ENCODE measurements around the gene DNAJA4.

The DNAJA4 gene

GRCh38 chr15:78265137-78265460 lies 737 bp downstream of the DNAJA4 start:
- H3K36me3 ChIP-seq (ENCODE audit: control insufficient read depth, insufficient read depth, low read length) = no peaks in the 10 kb centered on the region
- peak overlapping the region; percentile 81 for H3K9ac ChIP-seq (ENCODE audit: low read length)
- no peaks in the 10 kb centered on the region for H3K9me3 ChIP-seq (ENCODE audit: control insufficient read depth, low read length)
- peaks cover 20% of the 10 kb centered on the region for H3K4me1 ChIP-seq (ENCODE audit: control insufficient read depth, insufficient read depth, low read length)
- peak overlapping the region; percentile 68 for H3K4me3 ChIP-seq (ENCODE audit: low read length)
- no peaks in the 10 kb centered on the region for H3K27me3 ChIP-seq (ENCODE audit: control insufficient read depth, insufficient read depth, low read length)

GRCh38 chr15:78265752-78266224 lies 1.4 kb downstream of the DNAJA4 start:
- H3K4me3 ChIP-seq (ENCODE audit: low read length) = no peak overlapping the region
- no peaks in the 10 kb centered on the region for H3K9me3 ChIP-seq (ENCODE audit: control insufficient read depth, low read length)
- no peaks in the 10 kb centered on the region for H3K36me3 ChIP-seq (ENCODE audit: control insufficient read depth, insufficient read depth, low read length)
- H3K4me1 ChIP-seq (ENCODE audit: control insufficient read depth, insufficient read depth, low read length) = peaks cover 20% of the 10 kb centered on the region
- H3K9ac ChIP-seq (ENCODE audit: low read length) = peak overlapping the region; percentile 23
- H3K27me3 ChIP-seq (ENCODE audit: control insufficient read depth, insufficient read depth, low read length) = no peaks in the 10 kb centered on the region

DNA sequence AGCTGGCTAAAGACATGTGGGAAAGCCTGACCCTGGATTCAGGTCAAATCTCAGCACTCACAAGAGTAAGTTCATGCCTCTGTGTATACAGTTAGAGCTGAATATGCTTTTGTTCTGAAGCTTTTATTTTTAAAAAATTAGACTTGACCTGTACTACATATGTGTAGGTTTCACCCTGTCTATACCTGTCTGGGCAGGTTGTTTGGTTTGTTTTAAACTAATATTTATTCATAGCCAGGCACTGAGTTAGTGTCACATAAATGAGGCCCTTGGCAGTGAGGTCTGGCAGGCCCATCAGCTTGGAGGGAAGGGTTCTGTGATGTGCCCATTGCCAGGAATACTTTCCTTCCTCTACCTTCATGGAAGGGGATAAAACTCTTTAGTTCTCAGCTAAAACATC lies 1.9 kb downstream of the DNAJA4 start:
- Histone ChIP-seq H3K9ac (ENCODE audit: low read length) (peak overlapping the region; percentile 23), H3K4me3 (ENCODE audit: low read length) (no peak overlapping the region), H3K4me1 (ENCODE audit: control insufficient read depth, insufficient read depth, low read length) (peaks cover 20% of the 10 kb centered on the region), H3K27me3 (ENCODE audit: control insufficient read depth, insufficient read depth, low read length) (no peaks in the 10 kb centered on the region), H3K9me3 (ENCODE audit: control insufficient read depth, low read length) (no peaks in the 10 kb centered on the region), H3K36me3 (ENCODE audit: control insufficient read depth, insufficient read depth, low read length) (no peaks in the 10 kb centered on the region)

GRCh38 chr15:78266806-78267205 lies 2.4 kb downstream of the DNAJA4 start:
- Histone ChIP-seq H3K9me3 (ENCODE audit: control insufficient read depth, low read length) (no peaks in the 10 kb centered on the region), H3K4me3 (ENCODE audit: low read length) (no peak overlapping the region), H3K27me3 (ENCODE audit: control insufficient read depth, insufficient read depth, low read length) (no peaks in the 10 kb centered on the region), H3K36me3 (ENCODE audit: control insufficient read depth, insufficient read depth, low read length) (no peaks in the 10 kb centered on the region), H3K4me1 (ENCODE audit: control insufficient read depth, insufficient read depth, low read length) (peaks cover 20% of the 10 kb centered on the region), H3K9ac (ENCODE audit: low read length) (no peak overlapping the region)

DNA sequence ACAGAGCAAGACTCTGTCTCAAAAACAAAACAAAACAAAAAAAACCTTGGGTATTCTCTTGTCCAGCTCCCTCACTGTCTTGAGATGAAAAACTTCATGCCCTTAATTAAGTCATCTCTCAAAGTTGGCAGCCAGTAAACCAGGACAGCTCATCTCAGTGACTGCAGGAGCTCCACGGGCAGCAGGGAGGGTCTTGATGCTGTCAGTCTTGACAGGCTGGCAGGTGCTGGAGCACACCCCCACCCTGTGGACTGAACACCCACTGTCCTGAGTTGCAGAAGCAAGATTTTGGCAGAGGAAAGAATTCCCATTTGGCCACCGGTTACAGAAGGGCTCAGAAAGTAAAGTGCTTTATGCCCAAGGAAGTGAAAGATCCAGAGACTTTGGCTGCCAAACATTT lies 8.0 kb downstream of the DNAJA4 start:
- H3K9me3 ChIP-seq (ENCODE audit: control insufficient read depth, low read length) = no peaks in the 10 kb centered on the region
- H3K9ac ChIP-seq (ENCODE audit: low read length) = no peak overlapping the region
- no peak overlapping the region for H3K4me3 ChIP-seq (ENCODE audit: low read length)
- no peaks in the 10 kb centered on the region for H3K4me1 ChIP-seq (ENCODE audit: control insufficient read depth, insufficient read depth, low read length)
- H3K27me3 ChIP-seq (ENCODE audit: control insufficient read depth, insufficient read depth, low read length) = no peaks in the 10 kb centered on the region
- H3K36me3 ChIP-seq (ENCODE audit: control insufficient read depth, insufficient read depth, low read length) = peaks cover 9% of the 10 kb centered on the region

GRCh38 chr15:78272776-78273175 lies 8.4 kb downstream of the DNAJA4 start:
- H3K36me3 ChIP-seq (ENCODE audit: control insufficient read depth, insufficient read depth, low read length) = peaks cover 9% of the 10 kb centered on the region
- no peaks in the 10 kb centered on the region for H3K27me3 ChIP-seq (ENCODE audit: control insufficient read depth, insufficient read depth, low read length)

GRCh38 chr15:78274994-78275393 lies 10.6 kb downstream of the DNAJA4 start:
- H3K27me3 ChIP-seq (ENCODE audit: control insufficient read depth, insufficient read depth, low read length) = no peaks in the 10 kb centered on the region
- no peak overlapping the region for H3K9ac ChIP-seq (ENCODE audit: low read length)
- peaks cover 12% of the 10 kb centered on the region for H3K36me3 ChIP-seq (ENCODE audit: control insufficient read depth, insufficient read depth, low read length)

More at GRCh38 chr15:78272776-78273175, 8.4 kb downstream of the DNAJA4 start:
- Histone ChIP-seq H3K9me3 (ENCODE audit: control insufficient read depth, low read length) (no peaks in the 10 kb centered on the region), H3K4me1 (ENCODE audit: control insufficient read depth, insufficient read depth, low read length) (no peaks in the 10 kb centered on the region), H3K4me3 (ENCODE audit: low read length) (no peak overlapping the region), H3K9ac (ENCODE audit: low read length) (no peak overlapping the region)

DNA sequence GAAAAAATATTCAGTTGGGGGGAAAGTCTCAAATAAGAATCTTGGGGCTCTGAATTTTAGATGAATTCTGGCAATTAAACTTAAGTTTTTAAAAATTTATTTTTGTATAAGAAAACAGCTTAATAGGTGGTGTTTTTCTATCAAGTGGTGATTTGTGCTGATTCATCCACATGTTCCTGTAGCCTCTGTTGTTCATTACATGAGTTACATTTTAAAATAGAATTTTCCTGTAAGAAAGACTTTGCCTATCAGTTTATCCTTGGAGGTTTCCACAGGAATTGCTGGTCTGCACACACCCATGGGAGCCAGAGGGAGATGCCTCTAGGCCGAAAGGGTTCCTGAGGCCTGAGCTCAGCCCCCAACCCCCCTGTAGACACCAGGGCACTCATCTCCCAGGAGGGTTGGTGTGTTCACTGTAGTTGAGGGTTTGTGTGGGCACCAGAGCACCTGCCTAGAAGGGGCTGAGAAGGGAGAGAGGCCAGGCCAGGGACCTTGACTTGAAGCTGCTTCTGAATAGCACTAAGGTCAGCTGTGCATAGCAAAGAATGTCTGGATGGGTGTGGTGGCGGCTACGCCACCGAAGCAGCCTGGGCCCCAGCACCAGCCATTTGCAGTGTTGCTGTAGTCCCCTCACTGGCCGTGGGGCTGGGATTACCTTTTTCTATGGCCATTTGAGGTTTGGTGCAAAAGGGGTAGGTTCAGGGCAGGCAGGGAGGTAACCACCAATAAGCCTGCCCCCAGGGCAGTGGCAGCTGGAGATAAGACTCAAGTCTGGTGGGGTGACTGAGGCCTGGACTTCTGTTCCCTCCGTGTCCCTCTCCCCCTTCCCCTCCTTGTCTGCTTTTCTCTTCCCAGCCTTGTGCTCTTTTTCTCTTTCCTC lies 11.9 kb downstream of the DNAJA4 start:
- Histone ChIP-seq H3K4me1 (ENCODE audit: control insufficient read depth, insufficient read depth, low read length) (no peaks in the 10 kb centered on the region), H3K36me3 (ENCODE audit: control insufficient read depth, insufficient read depth, low read length) (peaks cover 12% of the 10 kb centered on the region), H3K9me3 (ENCODE audit: control insufficient read depth, low read length) (no peaks in the 10 kb centered on the region), H3K4me3 (ENCODE audit: low read length) (no peak overlapping the region), H3K27me3 (ENCODE audit: control insufficient read depth, insufficient read depth, low read length) (no peaks in the 10 kb centered on the region), H3K9ac (ENCODE audit: low read length) (no peak overlapping the region)

More at GRCh38 chr15:78274994-78275393, 10.6 kb downstream of the DNAJA4 start:
- H3K4me3 ChIP-seq (ENCODE audit: low read length) = no peak overlapping the region
- no peaks in the 10 kb centered on the region for H3K9me3 ChIP-seq (ENCODE audit: control insufficient read depth, low read length)
- H3K4me1 ChIP-seq (ENCODE audit: control insufficient read depth, insufficient read depth, low read length) = no peaks in the 10 kb centered on the region

GRCh38 chr15:78280319-78281072 lies 16.1 kb downstream of the DNAJA4 start:
- H3K4me1 ChIP-seq (ENCODE audit: control insufficient read depth, insufficient read depth, low read length) = no peaks in the 10 kb centered on the region
- H3K9me3 ChIP-seq (ENCODE audit: control insufficient read depth, low read length) = no peaks in the 10 kb centered on the region
- H3K9ac ChIP-seq (ENCODE audit: low read length) = no peak overlapping the region
- peaks cover 3% of the 10 kb centered on the region for H3K36me3 ChIP-seq (ENCODE audit: control insufficient read depth, insufficient read depth, low read length)
- no peak overlapping the region for H3K4me3 ChIP-seq (ENCODE audit: low read length)
- H3K27me3 ChIP-seq (ENCODE audit: control insufficient read depth, insufficient read depth, low read length) = no peaks in the 10 kb centered on the region

GRCh38 chr15:78282324-78282723 lies 18.0 kb downstream of the DNAJA4 start:
- no peaks in the 10 kb centered on the region for H3K27me3 ChIP-seq (ENCODE audit: control insufficient read depth, insufficient read depth, low read length)
- no peak overlapping the region for H3K4me3 ChIP-seq (ENCODE audit: low read length)
- H3K4me1 ChIP-seq (ENCODE audit: control insufficient read depth, insufficient read depth, low read length) = no peaks in the 10 kb centered on the region
- H3K9me3 ChIP-seq (ENCODE audit: control insufficient read depth, low read length) = no peaks in the 10 kb centered on the region
- H3K36me3 ChIP-seq (ENCODE audit: control insufficient read depth, insufficient read depth, low read length) = peaks cover 6% of the 10 kb centered on the region
- no peak overlapping the region for H3K9ac ChIP-seq (ENCODE audit: low read length)

GRCh38 chr15:78284758-78285157 lies 20.4 kb downstream of the DNAJA4 start:
- H3K4me1 ChIP-seq (ENCODE audit: control insufficient read depth, insufficient read depth, low read length) = no peaks in the 10 kb centered on the region
- no peak overlapping the region for H3K4me3 ChIP-seq (ENCODE audit: low read length)
- H3K9me3 ChIP-seq (ENCODE audit: control insufficient read depth, low read length) = no peaks in the 10 kb centered on the region
- peaks cover 7% of the 10 kb centered on the region for H3K36me3 ChIP-seq (ENCODE audit: control insufficient read depth, insufficient read depth, low read length)
- no peaks in the 10 kb centered on the region for H3K27me3 ChIP-seq (ENCODE audit: control insufficient read depth, insufficient read depth, low read length)
- H3K9ac ChIP-seq (ENCODE audit: low read length) = no peak overlapping the region

DNA sequence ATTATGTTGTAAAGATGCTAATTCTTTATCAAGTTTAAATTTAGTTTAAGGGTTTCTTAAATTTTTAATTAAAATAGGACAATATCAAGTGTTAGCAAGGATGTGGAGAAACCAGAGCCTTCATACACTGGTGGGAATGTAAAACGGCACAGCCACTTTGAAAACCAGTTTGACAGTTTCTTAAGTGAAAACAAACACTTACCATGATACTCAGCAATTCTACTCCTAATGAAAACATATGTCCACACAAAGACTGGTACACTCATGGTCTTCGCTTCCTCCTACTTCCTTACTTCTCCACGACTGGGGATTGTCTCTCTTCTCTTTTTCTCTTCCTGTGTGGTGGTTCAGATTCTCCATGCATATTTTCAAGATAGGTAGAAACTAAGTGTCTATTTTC lies 25.9 kb downstream of the DNAJA4 start:
- Histone ChIP-seq H3K27me3 (ENCODE audit: control insufficient read depth, insufficient read depth, low read length) (no peaks in the 10 kb centered on the region), H3K36me3 (ENCODE audit: control insufficient read depth, insufficient read depth, low read length) (peaks cover 7% of the 10 kb centered on the region), H3K4me1 (ENCODE audit: control insufficient read depth, insufficient read depth, low read length) (peaks cover 19% of the 10 kb centered on the region), H3K4me3 (ENCODE audit: low read length) (no peak overlapping the region), H3K9ac (ENCODE audit: low read length) (no peak overlapping the region), H3K9me3 (ENCODE audit: control insufficient read depth, low read length) (no peaks in the 10 kb centered on the region)
